Measurements from ENCODE around the gene KIF18B.
A peak's percentile ranks its signal among the peaks of the same experiment; 100 is the strongest.

Gene KIF18B

DNA sequence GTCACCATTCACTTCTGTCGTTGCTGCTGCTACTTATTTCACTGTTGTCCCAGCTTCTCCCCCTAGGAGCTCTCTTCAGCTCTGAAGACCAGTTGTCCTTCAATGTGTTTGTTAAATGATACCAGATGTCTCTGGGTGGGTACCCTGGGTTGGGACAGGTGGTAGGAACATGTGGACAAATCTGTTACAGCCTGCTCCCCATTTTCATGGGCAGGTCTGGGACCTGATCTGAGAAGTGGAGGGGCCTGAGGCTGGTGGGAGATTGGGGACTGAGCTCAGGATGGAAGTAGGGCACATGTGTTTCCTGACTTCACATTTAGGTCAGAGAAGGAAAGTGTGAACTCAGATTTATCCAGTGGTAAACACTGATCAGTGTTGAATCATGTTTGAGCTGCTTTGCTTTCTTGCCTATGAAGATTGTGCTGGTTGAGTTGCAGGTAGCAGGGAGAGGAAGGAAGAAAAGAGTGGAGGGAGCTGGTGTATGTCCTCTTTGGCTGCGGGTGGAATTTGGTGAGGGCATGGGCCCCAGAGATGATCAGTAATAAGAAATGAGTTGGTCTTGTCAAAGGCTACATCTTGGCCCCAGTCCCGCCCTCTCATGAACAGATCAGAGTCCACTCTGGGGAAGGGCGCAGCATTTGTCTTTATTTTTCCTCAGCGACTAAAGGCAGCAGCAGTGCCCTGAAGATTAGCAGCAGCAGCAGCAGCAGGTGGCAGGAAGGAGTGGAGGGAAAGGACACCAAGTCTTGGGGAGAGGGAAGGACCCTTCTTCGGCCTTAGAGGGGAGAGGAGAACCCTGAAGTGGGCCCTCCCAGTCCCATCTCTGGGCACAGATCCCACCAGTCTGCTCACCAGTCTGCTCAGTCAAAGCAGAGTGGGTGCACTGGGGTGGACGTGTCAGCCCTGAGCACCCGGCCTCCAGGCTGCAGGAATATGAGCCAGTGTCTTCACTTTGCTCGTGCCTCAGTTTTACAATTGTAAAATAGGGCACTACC, 42.3 kb downstream of the KIF18B start:
- DNase-seq (ENCODE audit: low read depth) = peak; percentile 28
- TF ChIP-seq, protein P1, sequence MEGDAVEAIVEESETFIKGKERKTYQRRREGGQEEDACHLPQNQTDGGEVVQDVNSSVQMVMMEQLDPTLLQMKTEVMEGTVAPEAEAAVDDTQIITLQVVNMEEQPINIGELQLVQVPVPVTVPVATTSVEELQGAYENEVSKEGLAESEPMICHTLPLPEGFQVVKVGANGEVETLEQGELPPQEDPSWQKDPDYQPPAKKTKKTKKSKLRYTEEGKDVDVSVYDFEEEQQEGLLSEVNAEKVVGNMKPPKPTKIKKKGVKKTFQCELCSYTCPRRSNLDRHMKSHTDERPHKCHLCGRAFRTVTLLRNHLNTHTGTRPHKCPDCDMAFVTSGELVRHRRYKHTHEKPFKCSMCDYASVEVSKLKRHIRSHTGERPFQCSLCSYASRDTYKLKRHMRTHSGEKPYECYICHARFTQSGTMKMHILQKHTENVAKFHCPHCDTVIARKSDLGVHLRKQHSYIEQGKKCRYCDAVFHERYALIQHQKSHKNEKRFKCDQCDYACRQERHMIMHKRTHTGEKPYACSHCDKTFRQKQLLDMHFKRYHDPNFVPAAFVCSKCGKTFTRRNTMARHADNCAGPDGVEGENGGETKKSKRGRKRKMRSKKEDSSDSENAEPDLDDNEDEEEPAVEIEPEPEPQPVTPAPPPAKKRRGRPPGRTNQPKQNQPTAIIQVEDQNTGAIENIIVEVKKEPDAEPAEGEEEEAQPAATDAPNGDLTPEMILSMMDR (conservative IDR thresholded peaks at IDR 0.05; ENCODE audit: control insufficient read depth, insufficient read depth, low read depth, low read length) = no peak
- no peak overlapping the region for H3K4me3 ChIP-seq (ENCODE audit: control insufficient read depth, low read depth, low read length)

- TF ChIP-seq, protein P1 (conservative IDR thresholded peaks at IDR 0.05; ENCODE audit: control insufficient read depth, insufficient read depth, low read depth, low read length) = no peak
- H3K4me3 ChIP-seq (ENCODE audit: control insufficient read depth, low read depth, low read length) = no peak overlapping the region
- DNase-seq (ENCODE audit: low read depth) = no peak
Observed at GRCh38 chr17:44904001-44904984, 43.3 kb downstream of the KIF18B start.

DNA sequence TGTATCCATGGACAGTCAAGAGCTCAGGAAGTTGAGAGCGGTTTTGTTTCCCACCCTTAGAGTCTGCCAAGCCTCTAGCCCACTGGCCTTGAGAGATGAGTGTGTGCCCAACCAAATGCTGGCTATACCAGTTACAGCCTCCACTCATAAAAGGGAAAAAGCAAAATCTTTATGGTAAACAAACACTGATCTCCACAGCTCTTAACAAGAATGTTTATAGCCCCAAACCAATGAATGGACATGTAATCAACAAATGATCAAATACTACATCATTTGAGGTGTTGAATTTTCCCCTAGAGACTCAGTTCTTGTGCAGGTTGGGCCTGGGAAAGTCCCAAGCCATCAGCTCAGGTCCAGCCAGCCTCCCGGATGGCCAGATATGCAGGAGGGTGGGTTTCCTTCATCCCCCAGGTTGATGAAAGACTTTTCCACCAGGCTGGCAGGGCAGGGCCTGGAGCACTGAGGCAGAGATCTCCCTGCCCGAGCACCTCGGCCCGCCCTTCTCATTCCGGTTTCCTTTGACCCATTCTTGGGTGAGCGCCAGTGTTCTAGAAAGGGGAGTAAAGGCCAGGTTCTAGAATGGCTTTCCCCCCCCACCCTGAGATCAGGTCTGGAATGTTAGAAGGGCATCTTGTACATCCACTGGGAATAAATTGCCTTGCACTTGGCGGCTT, 44.4 kb downstream of the KIF18B start:
- no peak for DNase-seq (ENCODE audit: low read depth)
- no peak overlapping the region for H3K4me3 ChIP-seq (ENCODE audit: control insufficient read depth, low read depth, low read length)
- TF ChIP-seq, protein P1 (conservative IDR thresholded peaks at IDR 0.05; ENCODE audit: control insufficient read depth, insufficient read depth, low read depth, low read length) = no peak

DNA sequence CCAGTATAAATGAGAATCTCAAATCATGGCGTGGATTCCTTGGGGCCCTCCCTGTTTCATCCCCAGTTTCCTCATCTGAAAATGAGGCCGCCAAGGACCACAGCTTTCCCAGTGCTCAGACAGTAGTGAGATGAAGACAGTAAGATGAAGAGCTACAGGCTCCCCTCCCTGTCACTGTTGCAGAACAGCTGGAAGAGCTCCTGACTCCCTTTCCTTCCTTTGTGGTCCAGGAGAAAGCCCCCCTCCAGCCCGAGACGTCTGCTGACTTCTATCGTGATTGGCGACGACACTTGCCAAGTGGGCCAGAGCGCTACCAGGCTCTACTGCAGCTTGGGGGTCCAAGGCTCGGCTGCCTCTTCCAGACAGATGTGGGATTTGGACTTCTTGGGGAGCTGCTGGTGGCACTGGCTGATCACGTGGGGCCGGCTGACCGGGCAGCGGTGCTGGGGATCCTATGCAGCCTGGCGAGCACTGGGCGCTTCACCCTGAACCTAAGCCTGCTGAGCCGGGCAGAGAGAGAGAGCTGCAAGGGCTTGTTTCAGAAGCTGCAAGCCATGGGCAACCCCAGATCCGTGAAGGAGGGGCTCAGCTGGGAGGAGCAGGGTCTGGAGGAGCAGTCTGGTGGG, 45.3 kb downstream of the KIF18B start:
- DNase-seq (ENCODE audit: low read depth) = no peak
- TF ChIP-seq, protein P1 (conservative IDR thresholded peaks at IDR 0.05; ENCODE audit: control insufficient read depth, insufficient read depth, low read depth, low read length) = no peak
- H3K4me3 ChIP-seq (ENCODE audit: control insufficient read depth, low read depth, low read length) = no peak overlapping the region

DNA sequence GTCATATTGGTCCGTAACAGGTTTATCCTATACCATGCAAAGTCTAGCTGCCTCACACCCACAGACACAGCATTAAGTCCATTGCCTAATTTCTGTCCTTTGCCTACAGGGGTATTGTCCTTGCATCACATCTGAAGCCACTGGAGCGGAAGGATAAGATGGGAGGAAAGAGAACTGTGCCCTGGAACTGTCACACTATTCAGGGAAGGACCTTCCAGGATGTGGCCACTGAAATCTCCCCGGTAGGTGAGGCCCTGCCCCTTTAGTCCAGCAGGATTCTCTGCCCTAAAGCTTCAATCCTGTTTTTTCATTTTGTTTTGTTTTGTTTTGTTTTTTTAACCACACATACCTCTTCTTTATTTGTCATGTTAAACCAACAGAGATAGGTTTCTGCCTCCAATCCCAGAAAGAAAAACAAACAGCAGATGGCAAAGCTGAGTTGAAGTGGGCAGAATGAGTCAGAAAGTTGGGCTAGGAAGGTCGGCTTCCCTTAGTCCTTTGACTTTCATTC, 46.1 kb downstream of the KIF18B start:
- H3K4me3 ChIP-seq (ENCODE audit: control insufficient read depth, low read depth, low read length) = no peak overlapping the region
- TF ChIP-seq, protein P1 (conservative IDR thresholded peaks at IDR 0.05; ENCODE audit: control insufficient read depth, insufficient read depth, low read depth, low read length) = peak; percentile 25
- peak; percentile 80 for DNase-seq (ENCODE audit: low read depth)
